HG02571 (cell line): Measurements from ENCODE around the gene MPPE1.

ENCODE experiments used
- ATAC-seq: cut with Tn5 transposase; IDR thresholded peaks from one replicate; pipeline ENCODE4 v1.9.1; 2021; ENCODE audit warnings: mild to moderate bottlenecking, moderate library complexity; ENCODE audit not compliant: unreplicated experiment

The MPPE1 gene

DNA sequence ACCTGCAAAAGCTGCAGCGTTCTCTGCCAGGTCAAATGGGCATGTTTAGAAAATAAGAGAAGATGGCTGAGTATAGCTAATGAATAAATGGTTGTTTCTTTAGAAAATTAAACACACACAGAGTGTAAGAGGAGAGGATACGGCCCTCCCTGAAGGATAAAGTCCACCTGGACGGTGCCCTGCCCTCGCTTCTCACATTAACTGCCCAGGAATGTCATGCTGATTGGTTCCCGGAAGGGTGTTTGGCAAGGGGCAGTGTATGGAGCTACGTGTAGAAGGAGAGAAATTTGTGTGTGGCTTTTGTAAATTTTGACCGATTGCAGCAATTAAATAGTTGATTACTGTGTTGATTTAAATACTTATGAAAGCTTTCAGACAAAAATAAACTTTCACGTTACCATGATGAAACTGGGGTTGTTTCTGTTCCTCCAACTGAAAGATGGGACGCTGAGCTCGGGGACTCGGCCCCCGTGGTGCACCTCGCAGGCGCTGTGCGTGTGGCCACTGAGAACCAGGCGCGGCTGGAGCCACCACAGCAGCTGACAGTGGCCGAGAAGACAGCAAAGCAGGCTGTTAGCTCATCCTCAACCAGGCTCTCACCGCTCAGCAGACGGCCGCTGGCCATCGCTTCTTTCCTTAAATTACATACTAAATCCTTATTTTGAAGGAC lies 22.7 kb downstream of the MPPE1 start:
- ATAC-seq, result no peak

GRCh38 chr18:11884396-11885030 lies 23.6 kb downstream of the MPPE1 start:
- ATAC-seq, result no peak

DNA sequence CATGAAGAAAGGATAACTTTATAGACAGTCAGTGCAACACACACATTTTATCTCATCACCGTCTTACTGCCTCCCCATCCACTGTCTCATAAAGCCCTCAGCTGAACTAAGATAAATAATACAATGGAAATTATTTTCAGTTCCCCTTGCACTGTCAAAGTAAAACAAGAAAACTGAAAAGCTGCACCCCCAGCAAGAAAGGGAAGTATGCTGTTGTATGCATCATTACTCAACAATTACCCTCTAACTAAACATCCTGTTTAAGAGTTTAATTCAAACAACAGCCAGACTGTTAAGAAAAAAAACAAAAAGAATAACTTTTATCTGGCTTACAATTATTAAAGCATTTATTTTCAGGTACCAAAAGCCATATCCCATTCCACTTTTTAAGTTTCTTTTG lies 25.0 kb downstream of the MPPE1 start:
- no peak for ATAC-seq

DNA sequence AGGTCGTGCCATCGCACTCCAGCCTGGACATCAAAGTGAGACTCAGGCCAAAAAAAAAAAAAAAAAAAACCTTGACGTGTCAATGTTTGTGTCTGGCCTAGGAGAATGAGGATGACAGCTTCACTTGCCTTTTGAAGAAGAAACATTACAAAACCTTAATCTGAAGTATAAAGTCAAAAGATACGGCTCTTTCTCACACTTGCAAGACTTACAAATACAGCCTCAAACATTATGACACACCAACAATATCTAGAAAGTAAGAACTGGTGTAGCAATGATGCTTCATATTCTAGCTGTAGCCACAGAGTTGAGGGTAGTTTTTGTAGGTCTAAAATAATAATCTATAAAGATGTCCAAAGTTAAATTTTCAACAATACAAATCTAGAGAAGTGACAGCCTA lies 25.5 kb downstream of the MPPE1 start:
- no peak for ATAC-seq

GRCh38 chr18:11880586-11881304 lies 27.4 kb downstream of the MPPE1 start:
- no peak for ATAC-seq

GRCh38 chr18:11877497-11878135 lies 30.5 kb downstream of the MPPE1 start:
- no peak for ATAC-seq

DNA sequence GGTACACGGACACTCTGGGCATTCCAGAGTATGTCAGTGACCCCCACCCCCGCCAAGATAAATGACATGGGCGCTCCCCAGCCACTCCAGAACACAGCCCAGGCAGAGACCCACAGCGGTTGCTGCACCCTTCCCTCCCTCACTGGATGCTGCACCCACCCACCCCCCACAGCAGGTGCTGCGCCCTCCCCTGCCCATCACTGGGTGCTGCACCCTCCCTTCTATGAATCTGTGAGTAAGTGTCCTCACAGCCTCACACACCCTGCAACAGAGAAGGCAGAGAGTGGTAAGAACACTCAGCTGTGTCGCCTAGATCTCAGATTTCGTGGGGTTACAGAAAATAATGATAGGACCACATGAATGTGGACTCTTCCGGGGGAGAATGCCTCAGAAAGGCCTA lies 33.4 kb downstream of the MPPE1 start:
- ATAC-seq, result no peak

- no peak for ATAC-seq
These were observed 34.3 kb downstream of the MPPE1 start for GRCh38 chr18:11873670-11874340.

DNA sequence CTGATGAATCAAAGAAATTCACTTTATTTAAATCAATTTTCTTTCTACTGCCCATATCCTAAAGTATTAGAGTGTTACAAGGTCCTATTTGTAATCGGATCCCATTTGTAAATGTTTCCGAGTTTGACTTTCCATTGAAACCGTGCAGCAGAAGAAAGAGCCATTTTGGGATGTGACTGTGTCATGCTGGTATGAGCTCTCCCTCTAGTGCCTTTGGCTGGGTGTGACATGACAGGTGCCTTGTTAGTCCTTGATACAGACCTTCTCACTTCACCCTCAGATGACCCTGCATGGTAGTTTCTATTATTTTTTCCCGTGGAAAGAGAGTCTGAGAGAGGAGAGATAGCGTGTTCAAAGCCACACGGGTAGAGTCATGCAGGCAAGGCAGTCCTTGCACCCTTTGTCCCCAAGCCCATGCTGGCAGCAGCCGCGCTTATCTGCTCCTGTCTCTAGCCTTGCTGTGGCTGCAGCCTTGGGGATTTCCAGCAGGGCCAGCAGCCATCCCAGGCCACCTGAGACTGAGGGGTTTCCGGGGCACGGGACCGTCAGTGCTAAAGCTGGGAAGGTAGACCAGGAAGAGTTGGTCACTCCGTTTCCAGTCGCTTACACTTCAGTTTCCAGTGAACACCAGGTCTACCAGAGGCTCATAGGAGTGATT lies 35.5 kb downstream of the MPPE1 start:
- no peak for ATAC-seq

DNA sequence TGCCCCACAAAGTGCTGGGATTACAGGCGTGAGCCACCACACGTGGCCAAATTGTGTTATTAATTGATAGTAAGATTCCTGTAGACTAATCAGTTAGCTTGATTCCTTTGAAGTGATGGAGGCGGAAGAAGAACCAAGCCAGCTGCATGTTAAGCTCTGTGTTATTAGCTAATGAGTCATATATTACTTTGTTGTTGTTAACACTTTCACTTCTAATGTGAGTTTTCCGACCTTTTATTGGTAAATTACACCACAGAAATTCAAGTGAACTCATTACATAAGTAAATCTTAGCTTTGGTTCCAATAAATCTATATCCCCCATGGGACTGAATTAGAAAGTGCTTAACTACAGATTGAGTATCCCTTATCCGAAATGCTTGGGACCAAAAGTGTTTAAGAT lies 36.6 kb downstream of the MPPE1 start:
- no peak for ATAC-seq

GRCh38 chr18:11868230-11868629 lies 39.9 kb downstream of the MPPE1 start:
- ATAC-seq, result no peak

- ATAC-seq, result no peak
These were observed 41.4 kb downstream of the MPPE1 start for GRCh38 chr18:11866764-11867163.

GRCh38 chr18:11866329-11866728 lies 41.8 kb downstream of the MPPE1 start:
- no peak for ATAC-seq

GRCh38 chr18:11865071-11865470 lies 43.0 kb downstream of the MPPE1 start:
- ATAC-seq, result no peak

DNA sequence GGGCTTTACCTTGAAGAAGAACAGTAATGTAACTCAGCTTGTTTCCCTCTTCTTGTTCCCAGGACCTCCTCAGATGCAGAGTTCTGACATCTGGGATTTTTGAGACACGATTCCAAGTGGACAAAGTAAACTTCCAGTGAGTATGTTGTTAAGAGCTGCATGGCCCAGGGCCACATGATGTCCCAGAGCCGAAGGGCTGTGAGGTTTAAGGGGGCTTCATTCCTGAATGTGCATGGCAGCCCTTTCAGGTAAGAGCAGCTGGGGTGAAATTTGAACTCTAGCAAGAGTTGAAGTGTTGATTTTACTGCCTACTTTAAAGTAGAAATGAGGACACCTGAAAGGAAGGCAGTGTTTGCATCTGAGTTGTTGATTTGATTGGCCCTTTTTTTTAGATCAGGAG lies 43.6 kb downstream of the MPPE1 start:
- no peak for ATAC-seq

- no peak for ATAC-seq
These were observed 45.5 kb downstream of the MPPE1 start for GRCh38 chr18:11862468-11863137.

DNA sequence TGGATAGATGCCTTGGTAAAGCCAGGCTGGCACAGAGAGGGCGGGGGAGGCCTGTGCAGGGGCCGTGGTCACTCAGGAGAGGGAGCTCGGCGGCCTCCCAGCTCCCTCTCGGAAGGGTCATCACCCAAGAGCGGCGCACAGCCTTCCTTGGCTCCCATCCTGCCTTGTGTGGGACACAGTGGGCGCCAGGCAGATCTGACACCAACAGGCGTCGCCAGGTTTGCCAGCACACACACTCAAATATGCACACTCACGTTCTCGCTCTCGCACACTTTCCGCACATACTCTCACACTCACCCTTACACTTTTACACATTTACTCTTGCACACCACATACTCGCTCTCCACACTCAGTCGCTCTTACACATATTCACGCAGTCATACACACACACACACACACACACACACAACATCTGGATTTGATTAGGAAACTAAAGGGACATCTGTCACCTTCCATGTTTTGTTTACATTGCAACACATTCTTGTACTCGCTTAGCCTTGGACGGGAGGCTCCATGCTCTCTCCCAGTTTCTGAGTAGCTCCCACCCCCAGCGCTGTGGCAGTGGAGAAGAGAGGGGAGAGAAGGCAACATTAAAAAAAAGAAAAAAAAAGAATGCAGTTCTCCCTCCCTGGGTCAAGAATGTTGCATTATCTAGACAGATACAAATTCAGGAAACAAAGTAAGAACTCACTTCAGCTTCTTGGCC lies 46.4 kb downstream of the MPPE1 start:
- ATAC-seq, result no peak

GRCh38 chr18:11860594-11861450 lies 47.3 kb downstream of the MPPE1 start:
- ATAC-seq, result no peak
